Activated CD8-positive, alpha-beta memory T cell treated with anti-CD3 and anti-CD28 coated beads for 48 hours (primary cell): ENCODE results near the gene USP11.

Experiments
- DNase-seq, 3 experiments: peaks; one replicate each; pipeline ENCODE4 v3.0.0-alpha.2; 2020; ENCODE audit warnings: low read depth in 2 of 3, low spot score in 2 of 3

The USP11 gene

GRCh38 chrX:47224266-47224895 lies 8.4 kb upstream of the USP11 start:
- no peak for DNase-seq

DNA sequence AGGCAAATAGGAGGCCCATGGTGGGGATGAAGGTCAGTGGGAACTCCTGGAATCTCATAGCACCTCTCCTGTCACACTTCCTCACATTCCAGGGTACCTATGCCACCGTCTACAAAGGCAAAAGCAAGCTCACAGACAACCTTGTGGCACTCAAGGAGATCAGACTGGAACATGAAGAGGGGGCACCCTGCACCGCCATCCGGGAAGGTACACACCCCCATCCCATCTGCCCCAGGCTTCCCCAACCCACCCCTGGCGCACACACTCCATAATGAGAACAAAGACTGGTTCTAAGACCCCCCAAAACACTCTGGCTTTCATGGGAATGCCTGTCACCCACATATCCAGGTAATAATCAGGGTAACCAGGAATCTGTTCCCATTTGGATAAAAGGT lies 7.9 kb upstream of the USP11 start:
- no peak for DNase-seq

- DNase-seq, result no peak
Observed at GRCh38 chrX:47226071-47226470, 6.7 kb upstream of the USP11 start.

DNA sequence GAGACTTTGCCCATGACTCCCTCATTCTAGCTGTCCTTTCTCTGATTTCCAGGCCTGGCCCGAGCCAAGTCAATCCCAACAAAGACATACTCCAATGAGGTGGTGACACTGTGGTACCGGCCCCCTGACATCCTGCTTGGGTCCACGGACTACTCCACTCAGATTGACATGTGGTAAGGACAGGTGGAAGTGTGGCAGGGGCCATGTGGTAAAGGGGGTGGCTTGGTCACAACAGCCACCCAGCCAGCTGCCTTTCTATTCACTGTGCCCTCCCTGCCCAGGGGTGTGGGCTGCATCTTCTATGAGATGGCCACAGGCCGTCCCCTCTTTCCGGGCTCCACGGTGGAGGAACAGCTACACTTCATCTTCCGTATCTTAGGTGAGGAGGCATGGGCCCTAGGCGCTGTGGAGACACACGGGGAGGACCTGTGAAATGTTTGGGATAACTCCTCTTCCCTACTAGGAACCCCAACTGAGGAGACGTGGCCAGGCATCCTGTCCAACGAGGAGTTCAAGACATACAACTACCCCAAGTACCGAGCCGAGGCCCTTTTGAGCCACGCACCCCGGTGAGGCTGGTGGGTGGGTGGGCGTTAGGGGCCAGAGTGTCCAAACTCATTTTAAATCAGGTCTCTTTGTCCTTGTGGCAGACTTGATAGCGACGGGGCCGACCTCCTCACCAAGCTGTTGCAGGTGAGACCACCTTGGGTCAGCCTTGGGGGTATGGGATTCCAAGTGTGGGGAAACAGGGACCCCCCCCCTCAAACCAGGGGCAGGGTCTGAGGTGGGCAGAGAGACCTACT lies 6.1 kb upstream of the USP11 start:
- no peak for DNase-seq

DNA sequence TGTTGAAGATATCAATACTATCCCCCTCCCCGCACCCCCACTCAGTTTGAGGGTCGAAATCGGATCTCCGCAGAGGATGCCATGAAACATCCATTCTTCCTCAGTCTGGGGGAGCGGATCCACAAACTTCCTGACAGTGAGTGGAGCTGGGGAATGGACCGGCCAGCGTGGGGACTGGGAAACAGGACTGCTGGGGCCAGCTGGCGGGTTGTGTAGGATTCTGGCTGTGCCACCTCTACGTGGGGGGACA lies 5.5 kb upstream of the USP11 start:
- no peak for DNase-seq

- no peak for DNase-seq
Observed at GRCh38 chrX:47228550-47229270, 4.1 kb upstream of the USP11 start.

DNA sequence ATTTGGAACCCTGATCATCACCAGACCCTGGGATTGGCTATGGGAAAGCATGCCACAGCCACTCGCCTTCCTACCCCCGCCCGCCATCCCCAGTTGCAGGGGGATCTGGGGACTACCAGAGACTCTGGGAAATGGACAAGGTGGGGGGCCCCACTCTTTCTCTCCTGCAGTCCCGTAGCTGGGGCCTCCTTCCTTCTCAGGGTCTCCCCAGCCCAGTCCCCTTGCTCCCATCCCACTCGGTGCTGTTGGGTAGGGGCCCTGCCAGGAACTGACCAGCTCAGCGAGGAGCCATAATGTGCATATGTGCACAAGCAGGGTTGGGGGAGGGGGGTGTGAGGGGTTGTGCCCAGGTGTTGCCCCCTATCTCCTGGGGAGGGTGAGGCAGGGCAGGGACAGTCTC lies 3.4 kb upstream of the USP11 start:
- no peak for DNase-seq

DNA sequence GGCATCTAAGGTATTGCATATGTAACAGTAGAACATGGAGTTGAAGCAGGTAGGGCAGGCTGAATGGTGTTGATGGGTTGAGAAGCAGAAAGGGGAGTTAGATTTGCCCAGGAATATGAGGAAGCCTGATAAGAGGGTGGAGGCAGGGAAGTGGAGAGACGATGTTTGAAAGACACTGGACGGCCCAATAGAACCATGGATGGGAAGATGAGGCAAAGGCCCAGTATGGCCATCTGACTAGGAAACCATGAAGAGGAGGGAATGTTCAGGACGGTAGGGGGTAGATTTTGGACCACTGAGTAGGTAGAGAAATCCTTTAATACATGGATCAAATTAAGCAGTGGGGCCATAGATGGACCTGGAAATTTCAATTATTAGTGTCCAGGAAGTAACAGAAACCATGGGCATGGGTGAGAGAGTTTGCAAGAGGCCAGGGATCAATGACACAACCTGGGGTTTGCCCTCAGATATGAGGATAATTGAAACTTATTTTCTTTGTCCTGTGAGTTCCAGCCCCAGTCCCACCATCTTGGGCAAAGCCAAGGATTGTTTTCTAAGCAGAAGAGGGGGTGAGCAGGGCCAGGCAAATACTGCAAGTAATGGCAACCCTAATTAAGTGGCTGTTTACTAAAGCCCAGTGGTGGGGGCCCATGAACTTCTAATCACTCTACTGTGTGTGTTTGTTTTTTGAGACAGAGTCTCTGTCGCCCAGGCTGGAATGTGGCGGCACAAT lies 2.5 kb upstream of the USP11 start:
- DNase-seq, result no peak

DNA sequence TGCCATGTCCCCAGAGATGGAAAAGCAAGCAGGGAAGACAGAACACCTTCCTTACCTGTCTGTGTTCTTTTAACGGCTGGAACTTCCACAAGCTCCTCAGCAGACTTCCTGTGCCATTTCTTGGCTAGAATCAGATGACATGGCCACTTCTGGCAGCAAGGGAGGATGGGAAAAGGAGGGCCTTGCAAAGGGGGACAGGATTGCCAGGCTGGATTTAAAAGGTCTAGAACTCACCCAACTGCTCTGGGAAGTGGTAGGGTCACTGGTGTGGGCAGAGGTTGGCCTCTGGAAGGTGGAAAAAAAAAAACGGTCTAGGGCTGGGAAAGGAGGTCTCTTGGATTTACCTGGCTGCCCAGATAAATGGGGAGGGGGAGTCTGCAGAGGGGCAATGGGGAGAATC lies 1.6 kb upstream of the USP11 start:
- no peak for DNase-seq

- no peak for DNase-seq
Observed at GRCh38 chrX:47232197-47232802, 509 bp upstream of the USP11 start.

DNA sequence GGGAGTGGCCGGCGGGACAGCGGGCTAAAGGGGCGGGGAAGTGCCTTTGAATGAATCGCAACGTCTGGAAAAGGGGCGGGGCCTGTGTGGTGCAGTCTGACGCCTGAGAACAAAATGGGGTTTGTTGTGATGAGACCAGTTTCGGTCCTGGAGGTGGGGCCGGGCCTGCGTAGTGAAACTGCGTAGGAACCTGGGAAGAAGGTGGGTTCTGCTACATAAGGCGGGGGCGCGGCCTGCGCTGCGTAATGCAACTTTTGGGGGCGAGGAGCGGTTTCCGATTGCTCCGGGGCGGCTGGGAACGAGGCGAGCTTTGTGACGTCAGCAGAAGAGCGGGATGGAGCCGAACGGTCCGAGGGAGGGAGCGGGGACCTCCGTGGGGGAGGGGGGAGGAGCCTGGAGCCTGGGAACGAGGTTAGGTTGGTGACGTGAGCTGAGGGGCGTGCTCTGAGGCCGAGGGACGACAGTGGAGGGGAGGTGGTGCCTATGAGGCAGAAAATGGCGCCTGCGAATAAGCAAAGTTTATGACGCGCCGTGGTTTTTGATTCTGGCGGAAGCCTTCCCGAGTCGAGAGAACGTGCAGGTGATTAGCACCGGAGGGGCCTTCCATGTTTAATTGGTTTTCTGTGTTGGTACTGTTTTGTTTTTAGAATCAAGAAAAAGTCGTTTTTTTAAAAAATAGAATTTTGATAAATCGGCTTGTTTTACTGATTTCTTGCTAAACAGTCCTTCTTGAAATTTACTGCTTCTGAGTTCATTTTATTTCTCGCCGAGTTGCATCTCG lies 714 bp downstream of the USP11 start:
- DNase-seq, result peak; percentile 61 to 86 (median 72)

DNA sequence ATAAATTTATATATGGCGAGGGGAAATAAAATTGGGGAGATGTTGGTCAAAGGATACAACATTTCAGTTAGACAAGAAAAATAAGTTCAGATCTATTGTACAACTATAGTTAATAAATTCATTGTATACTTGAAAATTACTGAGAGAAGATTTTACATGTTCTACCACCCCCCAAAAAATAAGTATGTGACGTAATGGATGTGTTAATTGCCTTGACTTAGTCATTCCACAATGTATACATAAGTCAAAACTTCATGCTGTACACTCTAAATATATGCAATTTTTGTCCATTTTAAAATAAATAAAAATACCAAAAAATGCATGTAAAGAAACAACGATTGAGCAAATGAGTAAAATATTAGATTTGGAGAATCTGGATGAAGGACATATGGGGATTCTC lies 1.8 kb downstream of the USP11 start:
- DNase-seq, result no peak

DNA sequence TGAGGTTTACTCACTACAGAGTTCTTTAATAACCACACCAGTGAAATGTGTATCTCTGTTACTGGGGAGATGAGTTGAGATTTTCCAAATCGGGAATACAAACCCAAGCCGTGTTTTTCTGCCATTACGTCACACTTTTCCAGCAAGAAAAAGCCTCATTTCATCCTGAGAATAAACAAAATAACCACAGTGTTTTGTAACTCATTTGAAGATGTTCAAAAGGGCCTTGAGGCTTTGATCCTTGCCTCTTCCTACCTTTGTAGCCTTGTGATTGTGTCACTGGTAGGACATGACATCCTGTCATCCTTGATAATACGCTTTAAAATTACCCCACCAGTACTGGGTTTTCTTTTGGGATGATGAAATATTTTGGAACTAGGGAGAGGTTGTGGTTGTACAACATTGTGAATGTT lies 2.9 kb downstream of the USP11 start:
- no peak for DNase-seq

DNA sequence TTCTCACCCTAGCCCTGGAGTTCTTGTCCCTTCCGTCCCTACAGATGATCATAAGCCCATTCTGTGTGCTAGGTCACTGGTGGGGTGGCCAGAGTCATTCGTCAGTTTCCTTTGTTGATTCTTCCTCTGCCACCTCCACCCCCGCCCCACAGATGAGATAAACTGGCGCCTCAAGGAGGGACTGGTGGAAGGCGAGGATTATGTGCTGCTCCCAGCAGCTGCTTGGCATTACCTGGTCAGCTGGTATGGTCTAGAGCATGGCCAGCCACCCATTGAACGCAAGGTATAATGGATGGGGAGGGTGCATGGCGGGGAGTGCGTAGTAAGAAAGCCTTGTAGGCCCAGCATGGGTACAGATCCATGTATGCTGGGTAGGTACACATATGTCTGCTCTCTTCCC lies 6.4 kb downstream of the USP11 start:
- DNase-seq, result no peak

- DNase-seq, result no peak
Observed at GRCh38 chrX:47239898-47240545, 7.2 kb downstream of the USP11 start.

DNA sequence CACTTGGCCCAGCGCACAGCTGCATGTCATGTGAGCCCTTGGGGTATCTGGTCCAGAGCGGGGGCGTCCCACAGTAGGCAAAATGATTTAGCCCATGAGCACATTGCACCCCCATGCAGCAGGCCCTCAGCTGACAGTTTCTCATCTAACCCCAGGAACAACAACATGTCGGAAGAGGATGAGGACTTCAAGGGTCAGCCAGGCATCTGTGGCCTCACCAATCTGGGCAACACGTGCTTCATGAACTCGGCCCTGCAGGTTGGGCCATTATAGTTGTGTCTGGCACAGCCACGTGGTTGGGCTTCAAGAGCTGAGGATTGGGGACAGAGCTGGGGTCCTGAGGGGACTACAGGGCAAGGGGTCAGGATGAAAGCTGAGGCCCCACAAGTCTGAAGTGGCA lies 7.8 kb downstream of the USP11 start:
- DNase-seq, result no peak

GRCh38 chrX:47241201-47242011 lies 8.6 kb downstream of the USP11 start:
- no peak for DNase-seq

- DNase-seq, result no peak
Observed at GRCh38 chrX:47242321-47242720, 9.5 kb downstream of the USP11 start.

DNA sequence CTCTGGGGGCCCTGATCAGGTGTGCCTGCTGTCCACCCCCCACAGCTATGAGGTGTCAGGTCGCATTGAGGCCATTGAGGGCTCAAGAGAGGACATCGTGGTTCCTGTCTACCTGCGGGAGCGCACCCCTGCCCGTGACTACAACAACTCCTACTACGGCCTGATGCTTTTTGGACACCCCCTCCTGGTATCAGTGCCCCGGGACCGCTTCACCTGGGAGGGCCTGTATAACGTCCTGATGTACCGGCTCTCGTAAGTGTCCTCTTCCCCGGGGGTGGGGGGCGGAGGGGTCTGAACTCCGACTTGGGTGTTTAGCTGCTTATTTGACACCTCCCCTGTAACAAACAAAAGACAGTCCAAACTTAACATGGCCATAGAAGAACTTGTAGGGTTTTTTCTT lies 10.5 kb downstream of the USP11 start:
- DNase-seq, result no peak
